MM.1S (cell line): ENCODE data around the gene MXI1.

Source experiments
- CTCF ChIP-seq: fragments of 300-600 bp; sonication (generic); IDR thresholded peaks from 2 replicates; pipeline ENCODE4 v1.5.1; 2016; ENCODE audit warnings: antibody characterized with exemption, low read length, mixed read lengths
- EZH2 ChIP-seq: fragments of 300-600 bp; sonication (generic); optimal IDR thresholded peaks from 2 replicates; pipeline ENCODE3; 2017; ENCODE audit warnings: low read depth, mild to moderate bottlenecking, antibody characterized with exemption, low read length, mixed read lengths
- EZH2phosphoT487 ChIP-seq: fragments of 300-600 bp; sonication (generic); IDR thresholded peaks from 2 replicates; pipeline ENCODE4 v1.6.1; 2018; ENCODE audit warnings: antibody characterized with exemption, low read length

GRCh38 chr10:110229155-110229554, 21.8 kb downstream of the MXI1 start:
- TF ChIP-seq CTCF = no peak
- TF ChIP-seq EZH2 = no peak
- no peak for TF ChIP-seq EZH2phosphoT487
